Measurements from ENCODE around the gene ARID1B.

The ARID1B gene

DNA sequence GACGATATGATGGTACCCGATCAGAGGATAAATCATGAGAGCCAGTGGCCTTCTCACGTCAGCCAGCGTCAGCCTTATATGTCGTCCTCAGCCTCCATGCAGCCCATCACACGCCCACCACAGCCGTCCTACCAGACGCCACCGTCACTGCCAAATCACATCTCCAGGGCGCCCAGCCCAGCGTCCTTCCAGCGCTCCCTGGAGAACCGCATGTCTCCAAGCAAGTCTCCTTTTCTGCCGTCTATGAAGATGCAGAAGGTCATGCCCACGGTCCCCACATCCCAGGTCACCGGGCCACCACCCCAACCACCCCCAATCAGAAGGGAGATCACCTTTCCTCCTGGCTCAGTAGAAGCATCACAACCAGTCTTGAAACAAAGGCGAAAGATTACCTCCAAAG, 423.9 kb downstream of the ARID1B start:
- DNase-seq, result no peak

DNA sequence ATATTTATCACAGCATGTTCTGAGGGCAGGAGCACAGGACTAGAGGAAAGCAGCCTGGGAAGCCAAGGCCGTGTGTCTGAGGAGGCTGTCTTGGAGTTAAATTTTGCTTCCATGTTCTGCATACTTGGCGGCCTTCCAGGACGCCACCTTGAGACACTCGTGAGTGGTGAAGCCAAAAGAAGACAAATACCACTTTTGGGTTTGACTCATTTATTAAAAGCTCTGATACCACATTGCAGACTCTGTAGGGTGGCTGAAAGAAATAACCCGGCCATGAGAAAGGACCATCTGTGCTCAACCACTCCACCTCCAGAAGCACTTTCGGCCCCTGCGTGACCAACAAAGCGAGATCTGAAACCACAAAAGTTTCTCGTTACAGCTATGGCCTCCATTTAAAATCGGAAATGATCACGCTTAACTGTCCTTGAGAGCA, 426.1 kb downstream of the ARID1B start:
- DNase-seq, result no peak

DNA sequence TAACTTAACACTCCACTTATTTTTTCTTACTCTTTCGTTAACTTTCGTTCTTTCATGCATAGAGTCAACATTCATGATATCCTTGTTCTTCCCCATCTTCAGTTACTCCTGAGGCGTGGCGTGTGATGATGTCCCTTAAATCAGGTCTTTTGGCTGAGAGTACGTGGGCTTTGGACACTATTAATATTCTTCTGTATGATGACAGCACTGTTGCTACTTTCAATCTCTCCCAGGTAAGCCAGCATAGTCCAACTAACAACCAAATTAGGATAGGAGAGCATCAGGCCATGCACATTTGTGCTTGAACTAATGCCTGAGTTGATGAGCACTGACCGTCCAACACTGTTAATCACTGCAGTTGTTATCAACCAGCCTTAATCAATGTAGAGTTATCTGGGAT, 426.6 kb downstream of the ARID1B start:
- no peak for DNase-seq

DNA sequence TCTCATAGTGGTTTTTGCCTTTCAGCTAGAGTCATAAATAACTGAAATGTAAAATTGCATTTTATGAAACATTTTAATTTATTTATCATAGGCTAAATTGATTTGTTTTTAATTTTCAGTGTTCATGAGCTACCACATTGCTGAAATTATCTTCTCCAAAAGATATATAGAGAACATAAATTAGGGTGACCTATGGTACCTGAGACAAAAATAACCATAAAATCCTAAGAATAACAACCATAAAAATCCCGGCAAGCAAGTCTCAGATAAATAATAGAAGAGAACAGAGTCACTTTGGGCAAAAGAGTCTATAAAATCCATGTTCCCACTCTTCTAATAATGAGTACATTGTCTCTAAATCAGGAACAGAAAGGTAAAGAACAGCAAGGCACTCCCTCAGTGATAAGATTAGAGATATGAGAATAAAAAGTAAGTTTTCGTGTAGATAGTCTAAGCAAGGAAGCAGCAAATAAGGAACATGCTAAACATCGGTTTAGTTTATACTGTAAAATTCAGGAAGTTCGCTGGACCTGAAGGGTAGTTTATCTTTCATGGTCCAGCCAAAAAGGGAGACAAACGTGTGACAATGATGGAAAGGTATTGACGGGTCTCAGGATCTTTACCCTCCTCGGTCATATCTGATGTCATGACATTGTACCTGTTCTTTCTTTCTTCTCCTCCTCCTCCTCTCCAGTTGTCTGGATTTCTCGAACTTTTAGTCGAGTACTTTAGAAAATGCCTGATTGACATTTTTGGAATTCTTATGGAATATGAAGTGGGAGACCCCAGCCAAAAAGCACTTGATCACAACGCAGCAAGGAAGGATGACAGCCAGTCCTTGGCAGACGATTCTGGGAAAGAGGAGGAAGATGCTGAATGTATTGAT, 428.5 kb downstream of the ARID1B start:
- DNase-seq, result no peak

DNA sequence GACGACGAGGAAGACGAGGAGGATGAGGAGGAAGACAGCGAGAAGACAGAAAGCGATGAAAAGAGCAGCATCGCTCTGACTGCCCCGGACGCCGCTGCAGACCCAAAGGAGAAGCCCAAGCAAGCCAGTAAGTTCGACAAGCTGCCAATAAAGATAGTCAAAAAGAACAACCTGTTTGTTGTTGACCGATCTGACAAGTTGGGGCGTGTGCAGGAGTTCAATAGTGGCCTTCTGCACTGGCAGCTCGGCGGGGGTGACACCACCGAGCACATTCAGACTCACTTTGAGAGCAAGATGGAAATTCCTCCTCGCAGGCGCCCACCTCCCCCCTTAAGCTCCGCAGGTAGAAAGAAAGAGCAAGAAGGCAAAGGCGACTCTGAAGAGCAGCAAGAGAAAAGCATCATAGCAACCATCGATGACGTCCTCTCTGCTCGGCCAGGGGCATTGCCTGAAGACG, 429.2 kb downstream of the ARID1B start:
- no peak for DNase-seq

DNA sequence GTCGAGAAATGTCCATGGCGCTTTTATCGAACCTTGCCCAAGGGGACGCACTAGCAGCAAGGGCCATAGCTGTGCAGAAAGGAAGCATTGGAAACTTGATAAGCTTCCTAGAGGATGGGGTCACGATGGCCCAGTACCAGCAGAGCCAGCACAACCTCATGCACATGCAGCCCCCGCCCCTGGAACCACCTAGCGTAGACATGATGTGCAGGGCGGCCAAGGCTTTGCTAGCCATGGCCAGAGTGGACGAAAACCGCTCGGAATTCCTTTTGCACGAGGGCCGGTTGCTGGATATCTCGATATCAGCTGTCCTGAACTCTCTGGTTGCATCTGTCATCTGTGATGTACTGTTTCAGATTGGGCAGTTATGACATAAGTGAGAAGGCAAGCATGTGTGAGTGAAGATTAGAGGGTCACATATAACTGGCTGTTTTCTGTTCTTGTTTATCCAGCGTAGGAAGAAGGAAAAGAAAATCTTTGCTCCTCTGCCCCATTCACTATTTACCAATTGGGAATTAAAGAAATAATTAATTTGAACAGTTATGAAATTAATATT, 430.4 kb downstream of the ARID1B start:
- DNase-seq, result no peak

DNA sequence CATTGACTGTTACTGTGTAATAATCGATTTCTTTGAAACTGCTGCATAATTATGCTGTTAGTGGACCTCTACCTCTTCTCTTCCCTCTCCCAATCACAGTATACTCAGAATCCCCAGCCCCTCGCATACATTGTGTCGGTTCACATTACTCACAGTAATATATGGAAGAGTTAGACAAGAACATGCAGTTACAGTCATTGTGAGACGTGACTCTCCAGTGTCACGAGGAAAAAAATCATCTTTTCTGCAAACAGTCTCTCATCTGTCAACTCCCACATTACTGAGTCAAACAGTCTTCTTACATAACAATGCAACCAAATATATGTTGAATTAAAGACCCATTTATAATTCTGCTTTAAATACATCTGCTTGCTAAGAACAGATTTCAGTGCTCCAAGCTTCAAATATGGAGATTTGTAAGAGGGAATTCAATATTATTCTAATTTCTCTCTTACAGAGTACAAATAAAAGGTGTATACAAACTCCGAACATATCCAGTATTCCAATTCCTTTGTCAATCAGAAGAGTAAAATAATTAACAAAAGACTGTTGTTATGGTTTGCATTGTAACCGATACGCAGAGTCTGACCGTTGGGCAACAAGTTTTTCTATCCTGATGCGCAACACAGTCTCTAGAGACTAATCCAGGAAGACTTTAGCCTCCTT, 432.8 kb downstream of the ARID1B start:
- no peak for DNase-seq

DNA sequence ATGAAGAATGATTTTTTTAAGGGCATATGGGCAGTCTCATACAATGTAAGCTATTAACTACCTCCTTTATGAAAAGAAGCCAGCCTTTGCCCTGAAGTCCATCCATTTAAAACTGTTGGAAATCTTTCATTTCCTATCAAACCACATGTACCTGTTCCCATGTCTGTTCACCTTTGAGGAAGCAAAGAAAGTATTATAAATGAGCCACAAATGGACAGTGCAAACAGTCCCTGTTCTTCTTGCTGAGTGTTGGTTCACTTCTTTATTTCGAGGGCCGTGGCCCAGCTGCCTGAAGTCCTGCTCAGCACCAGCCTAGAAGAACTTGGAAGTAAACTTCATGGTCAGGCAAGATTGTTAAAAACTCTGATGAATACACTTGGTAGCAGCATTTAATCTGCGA, 433.8 kb downstream of the ARID1B start:
- DNase-seq, result no peak

DNA sequence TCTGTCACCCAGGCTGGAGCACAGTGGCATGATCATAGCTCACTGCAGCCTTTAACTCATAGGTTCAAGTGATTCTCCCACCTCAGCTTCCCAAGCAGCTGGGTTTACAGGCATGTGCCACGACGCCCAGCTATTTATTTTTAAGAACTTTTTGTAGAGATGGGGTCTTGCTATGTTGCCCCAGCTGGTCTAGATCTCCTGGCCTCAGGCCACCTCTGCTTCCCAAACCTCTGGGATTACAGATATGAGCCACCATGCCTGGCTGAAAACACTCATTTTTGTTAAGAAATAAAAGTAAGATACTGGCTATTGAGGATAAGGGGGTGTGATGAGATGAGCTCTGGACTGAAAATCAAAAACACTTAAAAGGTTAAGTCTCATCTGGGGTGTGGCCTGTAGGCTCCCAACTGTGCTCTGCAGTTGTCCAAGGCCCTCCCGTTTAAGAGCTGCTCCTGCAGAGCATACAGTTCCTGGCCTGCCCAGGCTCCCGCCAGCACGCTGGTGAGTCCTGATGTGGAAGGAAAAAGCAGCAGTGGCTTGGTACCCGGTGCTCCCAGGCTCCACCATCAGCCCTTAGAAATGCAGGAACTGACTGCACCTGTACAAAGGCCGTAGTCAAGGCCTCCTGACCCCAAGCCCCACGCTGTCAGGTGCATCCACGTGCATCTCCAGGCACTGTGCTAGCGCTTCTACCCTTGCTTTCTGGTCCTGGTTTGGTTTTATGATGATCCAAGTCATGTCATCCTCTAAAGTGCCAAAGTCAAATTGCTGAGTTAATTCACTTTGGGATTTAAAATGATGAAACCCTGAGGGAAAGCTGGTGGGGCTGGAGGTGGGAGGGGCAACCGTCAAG, 434.7 kb downstream of the ARID1B start:
- no peak for DNase-seq

DNA sequence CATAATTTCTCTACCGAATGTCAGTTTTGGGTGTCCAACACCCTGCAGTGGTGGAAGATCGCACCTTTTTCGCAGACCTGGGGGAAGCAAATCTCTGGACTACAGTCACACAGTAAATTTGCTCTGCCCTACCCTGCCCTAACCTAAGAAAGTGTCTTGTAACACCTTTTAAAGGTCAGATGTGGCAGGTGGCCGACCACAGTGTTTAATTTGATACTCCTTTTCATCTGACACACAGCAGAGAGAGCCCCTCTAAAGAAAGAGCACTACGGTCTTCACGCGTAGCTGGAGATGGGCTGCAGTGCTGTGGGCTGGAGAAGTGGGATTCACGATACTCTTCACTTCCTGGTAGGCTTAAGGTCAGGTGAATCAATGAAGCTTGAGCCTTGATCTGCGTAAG, 436.2 kb downstream of the ARID1B start:
- DNase-seq, result no peak

DNA sequence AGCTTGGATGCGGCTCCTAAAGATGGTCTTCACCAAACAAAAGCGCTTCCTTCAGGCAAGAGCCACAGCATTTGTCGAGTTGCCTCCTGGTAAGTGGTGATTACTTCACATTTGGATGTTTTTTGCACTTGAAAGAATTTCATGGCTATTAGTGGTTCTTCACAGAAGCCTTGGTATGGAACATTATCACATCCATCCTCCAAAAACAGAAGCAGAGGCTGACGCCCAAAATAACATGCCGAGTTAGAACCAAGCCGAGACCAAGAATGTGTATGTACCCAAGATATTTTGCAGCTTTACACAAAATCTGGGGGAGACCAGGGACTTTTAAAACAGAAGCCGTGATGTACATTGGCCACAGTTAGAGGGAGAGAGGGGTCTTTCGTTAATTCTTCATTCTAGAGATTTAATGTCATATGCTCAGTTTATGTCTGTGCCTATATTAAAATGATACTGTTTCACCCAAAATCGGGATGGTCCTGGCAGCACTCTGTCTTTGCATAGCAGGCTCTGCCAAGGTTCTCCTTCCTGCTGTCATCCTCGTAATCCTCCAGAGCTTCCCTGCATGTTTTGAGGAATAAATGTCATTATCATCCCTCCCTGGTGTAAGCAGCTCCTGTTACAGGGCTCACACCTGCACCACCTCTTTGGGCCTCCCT, 436.9 kb downstream of the ARID1B start:
- DNase-seq, result no peak

DNA sequence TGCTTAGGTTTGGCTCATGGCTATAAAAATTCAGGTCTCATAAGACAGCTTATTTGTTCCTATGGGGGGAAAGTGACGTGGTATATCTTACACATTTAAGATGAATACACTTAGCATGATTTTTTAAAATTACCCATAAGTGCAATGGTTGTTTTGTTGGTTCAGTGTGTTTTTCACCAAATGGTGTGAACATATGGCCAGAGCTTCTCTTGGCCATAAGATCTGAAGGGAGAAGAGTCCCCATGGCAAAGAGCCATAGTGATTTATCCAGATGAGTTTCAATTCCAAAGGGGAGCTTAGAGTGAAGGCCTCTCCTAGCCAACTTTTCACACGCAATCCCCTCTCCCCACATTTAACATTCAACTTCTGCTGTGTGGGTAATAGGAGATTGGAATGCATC, 438.5 kb downstream of the ARID1B start:
- no peak for DNase-seq

DNA sequence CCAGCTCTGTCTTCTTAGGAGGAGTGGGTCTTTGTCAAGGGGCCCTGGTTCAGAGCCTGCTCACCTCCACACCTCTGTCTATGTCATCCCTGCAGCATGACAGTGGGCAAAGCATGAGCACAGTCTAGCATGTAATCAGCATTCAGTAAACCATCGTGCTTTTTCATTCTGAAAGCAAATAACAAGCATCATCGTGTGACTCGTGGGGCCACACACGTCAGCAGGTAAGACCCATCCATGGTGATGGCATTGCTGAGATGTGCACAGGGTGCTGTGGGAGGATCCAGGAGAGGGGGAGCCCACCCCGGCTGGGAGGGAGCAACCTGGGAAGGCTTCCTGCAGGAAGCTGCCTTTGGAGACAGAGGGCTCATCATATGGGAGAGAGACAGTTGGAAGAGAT, 439.4 kb downstream of the ARID1B start:
- no peak for DNase-seq

DNA sequence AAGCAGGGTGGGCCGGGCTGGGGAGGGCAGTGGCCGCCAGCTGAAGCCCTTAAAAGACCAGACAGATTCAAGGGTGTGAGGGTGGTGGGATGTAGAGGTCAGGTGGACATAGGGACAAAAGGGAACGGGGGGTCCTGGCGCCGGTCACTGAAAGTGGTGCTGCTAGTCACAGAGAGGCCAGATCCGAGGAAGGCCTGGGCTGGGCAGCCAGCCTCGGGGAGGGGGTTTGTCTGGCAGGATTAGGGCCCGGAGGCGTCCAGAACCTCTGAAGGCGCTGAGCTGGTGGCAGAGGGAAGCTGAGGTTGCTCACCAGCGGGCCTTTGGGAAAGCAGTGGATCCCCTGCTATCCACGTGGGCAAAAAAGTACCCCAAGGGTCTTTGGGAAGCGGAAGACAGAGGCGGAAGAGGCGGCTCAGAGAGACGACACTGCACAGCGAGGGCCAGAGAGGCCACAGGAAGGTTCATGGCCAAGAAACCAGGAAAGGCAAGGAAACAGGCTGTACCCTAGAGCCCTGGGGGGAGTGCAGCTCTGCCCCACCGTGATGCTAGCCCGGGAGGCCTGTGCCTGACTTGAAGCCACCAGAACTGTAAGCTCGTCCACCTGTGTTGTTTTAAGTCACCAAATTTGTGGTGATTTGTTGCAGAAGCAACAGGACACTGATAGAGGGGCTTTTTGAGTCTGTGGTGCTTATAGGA, 440.2 kb downstream of the ARID1B start:
- no peak for DNase-seq

DNA sequence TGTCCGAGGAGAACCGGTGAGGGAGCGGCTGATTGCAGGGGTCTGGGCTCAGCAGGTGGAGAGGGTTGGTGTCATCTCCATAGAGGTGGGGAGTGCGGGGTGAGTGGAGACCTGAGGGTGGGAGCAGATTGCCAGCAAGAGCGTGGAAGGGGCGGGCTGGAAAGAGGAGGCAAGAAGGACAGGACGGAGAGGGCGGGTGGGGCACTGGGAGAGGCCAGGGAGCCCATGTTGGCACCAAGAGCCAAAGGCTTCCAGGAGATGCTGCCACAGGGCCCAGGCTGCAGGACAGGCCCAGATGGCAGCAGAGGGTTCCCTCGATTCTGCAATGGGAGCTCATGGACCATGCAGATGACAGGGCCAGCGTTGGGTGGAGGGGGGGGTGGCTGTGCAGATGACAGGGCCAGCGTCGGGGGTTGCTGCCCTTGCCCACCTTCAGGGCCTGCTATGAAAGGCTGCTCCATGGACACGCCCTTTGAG, 440.8 kb downstream of the ARID1B start:
- DNase-seq, result no peak

DNA sequence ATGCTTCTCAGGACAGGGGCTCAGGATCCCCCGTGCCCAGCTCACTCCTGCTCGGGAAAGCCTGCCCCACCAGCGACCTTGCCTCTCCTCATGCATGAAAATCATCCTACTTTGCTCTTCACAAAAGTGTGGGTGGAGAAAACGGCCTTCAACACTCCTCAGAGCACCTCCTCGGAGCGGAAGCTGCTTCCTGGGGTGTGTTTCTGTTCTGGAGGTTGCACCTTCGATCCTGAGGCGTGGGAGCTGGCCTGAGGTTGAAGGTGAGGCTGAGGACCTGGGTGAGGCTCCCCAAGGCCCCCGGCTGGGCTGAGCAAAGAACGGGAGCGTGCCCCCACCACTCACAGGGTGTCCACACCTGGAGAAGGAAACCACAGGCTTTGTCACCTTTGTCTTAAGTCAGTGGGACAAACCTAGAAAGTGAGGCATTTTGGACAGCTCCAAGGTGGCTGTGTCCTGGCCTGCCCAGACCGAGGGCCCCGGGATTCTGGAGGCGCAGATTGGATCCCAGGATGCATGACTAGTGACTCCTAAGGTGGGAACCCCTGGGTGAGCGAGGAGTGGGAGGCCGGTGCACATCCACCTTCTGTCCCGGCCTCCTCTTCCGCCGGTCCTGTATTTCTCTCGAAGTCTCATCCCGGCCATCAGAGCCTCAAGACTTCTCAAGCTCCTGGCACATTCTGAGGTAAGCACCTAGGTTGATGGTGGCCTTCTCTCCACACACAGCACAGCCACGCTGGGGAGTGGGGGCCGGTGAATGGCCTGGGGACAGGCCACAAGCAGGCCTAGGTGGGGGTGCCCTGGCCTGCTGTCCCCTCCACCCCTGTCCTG, 441.4 kb downstream of the ARID1B start:
- no peak for DNase-seq

DNA sequence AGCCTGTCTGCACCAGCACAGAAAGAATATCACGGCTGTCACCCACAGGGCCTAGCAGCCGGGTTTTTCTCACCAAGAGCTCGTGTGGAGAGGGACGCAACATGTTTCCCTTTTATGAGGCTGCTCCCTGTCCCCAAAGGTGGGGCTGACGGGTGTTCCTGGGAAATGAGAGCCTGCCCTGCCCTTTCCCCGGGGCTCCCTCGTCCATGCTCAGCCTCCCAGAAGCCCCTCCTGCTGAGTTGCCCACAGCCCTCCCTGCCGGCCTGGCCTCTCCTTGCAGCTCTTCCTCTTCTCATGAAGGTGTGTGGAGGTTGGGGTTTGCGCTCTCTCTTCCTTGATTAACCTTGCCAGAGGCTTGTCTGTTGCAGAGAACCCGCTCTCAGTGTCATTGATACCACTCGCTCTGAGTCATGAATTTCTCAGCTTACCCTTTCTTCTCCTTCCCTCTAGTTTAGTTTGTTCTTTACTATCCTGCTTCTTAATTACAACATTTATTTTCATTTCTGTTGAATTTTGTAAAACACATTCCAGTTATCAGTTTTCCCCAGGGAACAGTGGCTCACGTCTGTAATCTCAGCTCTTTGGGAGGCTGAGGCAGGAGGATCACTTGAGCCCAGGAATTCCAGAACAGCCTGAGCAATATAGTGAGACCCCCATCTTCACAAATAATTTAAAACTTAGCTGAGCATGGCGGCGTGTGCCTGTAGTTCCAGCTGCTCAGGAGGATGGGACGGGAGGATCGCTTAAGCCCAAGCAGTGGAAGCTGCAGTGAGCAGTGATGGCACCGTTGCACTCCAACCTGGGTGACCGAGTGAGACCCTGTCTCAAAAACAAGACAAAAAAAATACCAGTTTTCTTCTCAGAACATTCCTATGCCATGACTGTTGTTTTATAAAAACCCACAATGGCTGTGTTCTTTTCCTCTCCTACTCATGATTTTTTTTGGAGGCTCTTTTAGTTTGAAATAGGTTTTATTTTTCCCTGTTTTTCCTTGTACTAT, 442.3 kb downstream of the ARID1B start:
- DNase-seq, result no peak

DNA sequence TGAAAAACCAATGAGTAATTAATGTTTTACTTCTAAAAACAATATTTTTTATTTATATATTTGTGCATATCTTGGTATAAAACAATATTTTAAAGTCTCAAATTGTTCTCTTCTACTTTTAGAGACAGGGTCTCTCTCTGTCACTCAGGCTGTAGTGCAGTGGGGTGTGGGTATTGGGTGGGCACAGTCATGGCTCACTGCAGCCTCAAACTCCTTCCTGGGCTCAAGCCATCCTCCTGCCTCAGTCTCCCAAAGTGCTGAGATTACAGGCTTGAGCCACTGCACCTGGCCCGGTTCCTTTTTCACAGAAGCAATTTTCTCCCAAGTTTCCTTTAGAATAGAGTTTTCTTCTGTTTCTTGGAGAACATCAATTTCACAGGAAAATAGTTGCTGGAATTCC, 443.3 kb downstream of the ARID1B start:
- DNase-seq, result no peak

DNA sequence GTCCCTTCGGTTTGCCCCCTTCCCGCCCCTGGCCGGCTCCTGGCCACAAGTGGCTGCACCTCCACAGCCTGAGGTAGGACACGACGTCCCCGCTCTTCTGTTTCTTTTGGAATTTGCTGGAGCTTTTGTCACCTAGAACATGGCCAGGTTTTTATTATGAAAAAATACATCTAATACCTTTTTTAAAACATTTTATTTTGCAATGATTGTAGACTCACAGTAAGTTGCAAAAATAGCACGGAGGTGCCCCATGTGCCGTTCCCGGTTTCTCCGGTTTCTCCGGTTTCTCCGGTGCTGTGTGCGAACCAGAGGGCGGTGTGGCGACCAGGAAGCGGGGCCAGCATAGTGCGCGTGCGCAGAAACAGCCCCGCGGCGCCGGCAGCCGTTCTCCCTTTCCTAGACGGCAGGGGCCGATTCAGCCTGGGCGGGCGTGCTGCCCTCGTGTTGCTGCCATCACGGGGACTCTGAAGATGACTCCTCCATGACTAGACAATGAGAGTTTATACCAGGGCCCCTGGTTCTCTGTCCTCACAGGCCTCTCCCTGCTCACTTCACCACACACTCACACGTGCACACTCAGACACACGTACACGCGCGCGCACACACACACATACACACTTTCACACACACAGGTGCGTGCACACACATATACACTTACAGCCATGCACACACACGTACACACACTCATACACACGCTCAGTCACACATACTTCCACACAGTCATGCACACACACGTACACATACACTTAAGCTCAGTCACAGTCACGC, 444.1 kb downstream of the ARID1B start:
- peak; percentile 76 for DNase-seq
